HG02642 (cell line): ENCODE measurements around the gene DUS1L.

Experiments used
- ATAC-seq: cut with Tn5 transposase; IDR thresholded peaks from one replicate; pipeline ENCODE4 v1.9.1; 2021; ENCODE audit warnings: mild to moderate bottlenecking; ENCODE audit not compliant: unreplicated experiment, poor library complexity

DUS1L gene

DNA sequence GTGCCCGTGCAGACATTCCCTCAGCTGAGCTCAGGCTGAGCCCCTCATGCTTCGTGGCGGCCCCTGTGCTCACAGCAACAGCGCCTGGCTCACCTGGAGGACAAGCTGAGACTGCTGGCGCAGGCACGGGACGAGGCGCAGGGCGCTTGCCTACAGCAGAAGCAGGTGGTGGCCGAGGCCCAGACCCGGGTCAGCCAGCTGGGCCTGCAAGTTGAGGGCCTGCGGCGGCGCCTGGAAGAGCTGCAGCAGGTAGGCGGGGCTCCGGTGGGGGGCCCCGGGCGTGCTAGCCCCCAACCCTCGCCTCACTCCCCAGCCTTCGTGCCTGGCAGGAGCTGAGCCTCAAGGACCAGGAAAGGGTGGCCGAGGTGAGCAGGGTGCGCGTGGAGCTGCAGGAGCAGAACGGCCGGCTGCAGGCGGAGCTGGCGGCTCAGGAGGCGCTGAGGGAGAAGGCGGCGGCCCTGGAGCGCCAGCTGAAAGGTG lies 35.6 kb downstream of the DUS1L start:
- no peak for ATAC-seq

DNA sequence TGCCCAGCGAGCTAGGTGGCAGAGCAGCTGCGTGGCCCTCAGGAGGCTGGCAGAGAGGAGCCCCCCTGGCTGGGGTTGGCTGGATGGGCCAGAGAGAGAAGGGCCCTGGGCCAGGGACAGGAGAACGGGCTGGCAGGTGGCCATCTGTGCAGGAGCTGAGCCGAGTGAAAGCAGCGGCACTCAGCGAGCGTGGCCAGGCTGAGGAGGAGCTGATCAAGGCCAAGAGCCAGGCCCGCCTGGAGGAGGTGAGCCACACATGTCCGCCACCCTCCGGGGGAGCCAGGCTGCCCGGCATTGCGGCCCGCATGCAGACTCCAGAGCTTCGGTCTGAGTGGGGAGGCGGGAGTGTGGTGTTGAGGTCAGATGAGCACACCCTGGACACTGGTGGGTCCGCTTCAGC lies 36.2 kb downstream of the DUS1L start:
- no peak for ATAC-seq

DNA sequence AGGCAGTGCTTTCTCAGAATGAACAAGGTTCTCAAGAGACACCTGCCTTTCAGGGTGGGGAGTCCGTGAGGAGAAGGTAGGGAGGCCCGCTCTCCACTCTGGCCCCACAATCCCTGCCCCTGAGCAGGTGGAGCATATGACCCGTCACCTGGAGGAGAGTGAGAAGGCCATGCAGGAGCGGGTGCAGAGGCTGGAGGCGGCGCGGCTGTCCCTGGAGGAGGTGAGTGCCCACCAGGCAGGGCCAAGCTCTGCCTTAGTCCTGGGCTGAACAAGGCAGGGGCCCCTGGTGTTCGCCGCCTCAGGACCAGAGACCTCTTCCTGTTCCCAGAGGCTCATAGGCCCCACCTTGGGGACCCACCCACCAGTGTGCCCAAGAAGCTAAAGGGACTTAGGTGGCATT lies 36.6 kb downstream of the DUS1L start:
- no peak for ATAC-seq

DNA sequence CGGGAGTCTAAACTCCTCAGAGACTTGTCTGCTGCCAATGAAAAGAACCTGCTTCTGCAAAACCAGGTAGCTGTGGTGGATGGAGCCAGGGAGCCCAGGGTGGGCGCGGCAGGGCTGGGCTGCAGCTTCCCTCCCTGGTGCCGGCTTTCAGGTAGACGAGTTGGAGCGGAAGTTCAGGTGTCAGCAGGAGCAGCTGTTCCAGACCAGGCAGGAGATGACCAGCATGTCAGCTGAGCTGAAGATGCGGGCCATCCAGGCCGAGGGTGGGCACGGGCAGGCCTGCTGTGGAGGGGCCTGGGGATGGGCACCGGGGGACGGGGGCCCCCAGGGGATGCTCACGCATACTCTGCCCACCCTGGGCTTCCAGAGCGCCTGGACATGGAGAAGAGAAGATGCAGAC lies 37.4 kb downstream of the DUS1L start:
- ATAC-seq, result no peak

DNA sequence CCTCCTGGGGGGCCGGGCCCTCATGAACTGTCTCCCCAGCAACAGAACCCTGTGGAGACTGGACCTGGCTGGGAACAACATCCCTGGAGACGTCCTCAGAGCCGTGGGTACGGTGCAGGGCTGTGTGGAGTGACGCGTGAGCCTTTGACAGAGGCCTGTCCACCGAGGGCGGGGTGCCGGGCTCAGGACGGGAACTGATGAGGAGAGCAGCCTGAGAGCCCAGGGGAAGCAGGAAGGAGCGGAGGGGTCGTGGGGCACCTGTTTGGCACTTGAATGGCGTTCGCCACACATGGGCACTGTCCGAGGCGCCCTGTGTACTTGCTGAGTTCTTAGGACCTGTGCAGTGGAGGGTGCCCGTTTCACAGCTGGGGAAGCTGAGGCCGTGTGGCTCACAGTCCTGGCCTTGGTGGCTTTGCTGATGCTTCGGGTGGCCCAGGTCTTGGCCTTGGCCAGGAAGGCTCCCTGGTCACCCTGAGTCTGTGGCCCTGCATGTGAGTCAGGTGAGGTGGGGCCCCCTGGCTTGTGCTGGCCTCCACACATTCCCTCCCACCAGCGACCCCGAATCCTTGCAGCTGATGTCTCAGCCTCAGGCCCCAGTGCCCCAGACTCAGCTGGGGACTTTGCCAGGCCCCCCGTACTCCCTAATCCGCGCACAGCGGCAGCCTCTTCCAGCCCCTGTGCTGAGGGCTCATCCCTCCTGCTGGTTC lies 40.0 kb downstream of the DUS1L start:
- no peak for ATAC-seq

DNA sequence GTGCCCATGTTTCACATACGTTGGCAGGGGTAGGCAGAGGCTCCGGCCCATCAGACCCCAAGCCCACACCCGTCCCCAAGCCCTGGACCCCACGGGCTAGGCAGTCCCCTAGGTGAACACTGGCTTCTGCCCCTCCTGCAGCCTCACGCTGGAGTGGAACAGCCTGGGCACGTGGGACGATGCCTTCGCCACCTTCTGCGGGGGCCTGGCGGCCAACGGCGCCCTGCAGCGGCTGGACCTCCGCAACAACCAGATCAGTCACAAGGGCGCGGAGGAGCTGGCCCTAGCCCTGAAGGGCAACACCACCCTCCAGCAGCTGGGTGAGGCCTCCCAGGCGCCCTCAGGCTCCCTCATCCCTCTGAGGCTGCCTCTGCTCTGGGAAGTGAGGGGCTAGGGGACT lies 40.7 kb downstream of the DUS1L start:
- ATAC-seq, result no peak

DNA sequence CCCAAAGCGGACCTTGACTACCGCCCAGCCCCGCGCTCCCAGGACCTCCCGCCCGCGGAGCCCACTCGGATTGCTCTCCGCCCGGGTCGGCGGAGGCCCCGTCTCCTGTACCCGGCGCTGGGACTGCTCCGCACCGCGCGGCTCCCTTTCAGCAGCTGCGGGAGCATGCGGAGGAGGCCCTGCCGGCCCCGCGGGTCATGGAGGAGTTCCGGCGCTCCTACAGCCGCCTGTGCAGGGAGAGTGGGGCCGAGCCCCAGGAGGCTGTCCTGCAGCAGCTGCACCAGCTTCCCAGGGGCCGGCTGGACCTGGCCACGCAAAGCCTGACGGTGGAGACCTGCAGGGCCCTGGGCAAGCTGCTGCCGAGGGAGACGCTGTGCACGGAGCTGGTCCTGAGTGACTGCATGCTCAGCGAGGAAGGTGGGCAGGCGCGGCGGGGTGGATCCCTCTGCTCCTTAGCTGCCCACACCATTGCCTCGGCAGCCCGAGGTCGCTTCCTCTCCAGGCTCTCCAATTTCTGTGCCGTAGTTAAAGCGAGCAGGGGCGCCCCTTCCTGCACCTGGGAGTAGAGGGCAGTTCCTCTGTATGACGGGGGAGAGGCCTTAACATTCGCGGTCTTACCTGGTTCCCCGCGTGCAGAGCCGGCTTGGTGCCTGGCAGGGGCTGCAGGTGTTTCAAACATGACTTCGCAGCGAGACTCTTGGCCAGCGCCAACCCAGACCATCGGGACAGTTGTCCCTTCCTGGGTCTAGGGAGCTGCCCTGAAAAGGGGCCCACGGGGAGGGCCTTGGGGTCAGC lies 42.0 kb downstream of the DUS1L start:
- ATAC-seq, result peak; percentile 1

DNA sequence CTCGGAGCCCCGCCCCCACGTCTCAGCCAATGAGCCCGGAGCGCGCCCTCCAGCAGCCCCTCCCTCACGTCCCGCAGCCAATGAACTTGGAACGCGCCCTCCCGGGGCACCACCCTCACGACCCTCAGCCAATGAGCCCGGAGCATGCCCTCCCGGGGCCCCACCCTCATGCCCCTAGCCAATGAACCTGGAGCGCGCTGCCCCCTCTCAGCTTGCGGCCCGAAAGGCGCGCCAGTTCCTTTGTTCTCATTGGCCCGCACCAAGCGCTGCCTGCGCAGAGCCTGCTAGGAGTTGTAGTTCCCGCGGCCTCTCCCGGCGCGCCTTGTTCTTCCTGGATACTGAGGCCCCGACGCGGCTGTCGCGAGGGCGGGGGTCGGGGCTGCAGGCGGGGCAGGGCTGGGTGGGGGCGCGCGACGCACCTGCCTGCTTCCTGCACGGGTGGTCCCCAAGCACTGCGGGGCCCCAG lies 42.6 kb downstream of the DUS1L start, which contains the start of gene LRRC45:
Gene LRRC45 (plus strand): TSS at position 325 of the 466 bp plus-strand sequence. CDS start 339 bp downstream, outside the sequence.
- ATAC-seq, result peak; percentile 83

DNA sequence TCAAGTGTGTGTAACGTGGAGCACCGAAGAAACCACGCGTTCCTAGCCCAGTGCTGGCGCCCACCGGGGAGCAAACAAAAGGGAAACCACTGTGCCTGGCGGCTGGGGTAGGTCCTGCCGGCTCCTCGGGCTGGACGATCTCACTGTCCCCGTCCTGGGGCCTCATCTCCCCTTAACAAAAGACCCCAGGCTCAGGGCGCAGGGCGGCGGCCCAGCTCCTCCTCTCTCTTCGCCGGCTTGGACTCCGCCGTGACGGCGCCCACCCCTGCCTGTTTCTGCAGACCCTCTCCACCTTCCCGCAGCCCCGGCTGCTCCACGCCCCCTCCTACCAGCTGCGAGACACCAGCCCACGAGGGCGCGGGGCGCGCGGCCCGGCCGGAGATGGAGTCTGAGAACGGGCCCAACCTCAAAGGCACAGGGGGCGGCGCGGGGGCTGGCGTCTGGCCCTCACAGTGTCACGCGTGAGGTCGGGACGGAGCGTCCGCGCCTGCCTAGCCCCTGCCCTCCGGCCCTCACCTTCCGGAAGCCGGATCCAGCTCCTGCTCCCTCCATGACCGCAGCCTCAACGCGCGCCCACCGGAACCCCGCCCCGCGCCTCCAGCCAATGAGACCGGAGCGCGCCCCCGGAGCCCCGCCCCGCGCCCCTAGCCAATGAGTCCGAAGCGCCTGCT lies 43.2 kb downstream of the DUS1L start, which contains the start of gene CENPX:
Gene CENPX (minus strand): TSS at position 569 of the 671 bp plus-strand sequence. CDS start 17 bp downstream, at position 552.
- no peak for ATAC-seq

DNA sequence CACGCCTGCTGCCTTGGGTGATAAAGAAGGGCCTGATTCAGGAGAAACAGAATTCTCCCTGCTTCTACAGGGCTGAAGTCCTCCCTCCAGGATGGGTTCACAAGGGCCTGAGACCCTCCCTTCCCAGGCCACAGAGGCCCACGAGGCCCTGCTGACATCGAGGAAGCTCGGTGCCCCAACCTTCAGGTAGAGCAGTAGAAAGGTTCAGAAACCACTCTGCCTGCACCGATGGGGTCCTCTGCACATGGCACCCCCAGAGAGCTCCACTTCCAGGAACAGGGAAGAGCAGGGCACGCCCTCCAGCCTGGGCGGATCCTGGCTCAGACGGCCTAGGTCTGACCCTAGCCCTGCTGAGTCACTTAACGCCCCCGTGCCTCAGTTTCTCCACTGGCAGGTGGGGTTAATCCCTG lies 43.7 kb downstream of the DUS1L start:
- no peak for ATAC-seq

DNA sequence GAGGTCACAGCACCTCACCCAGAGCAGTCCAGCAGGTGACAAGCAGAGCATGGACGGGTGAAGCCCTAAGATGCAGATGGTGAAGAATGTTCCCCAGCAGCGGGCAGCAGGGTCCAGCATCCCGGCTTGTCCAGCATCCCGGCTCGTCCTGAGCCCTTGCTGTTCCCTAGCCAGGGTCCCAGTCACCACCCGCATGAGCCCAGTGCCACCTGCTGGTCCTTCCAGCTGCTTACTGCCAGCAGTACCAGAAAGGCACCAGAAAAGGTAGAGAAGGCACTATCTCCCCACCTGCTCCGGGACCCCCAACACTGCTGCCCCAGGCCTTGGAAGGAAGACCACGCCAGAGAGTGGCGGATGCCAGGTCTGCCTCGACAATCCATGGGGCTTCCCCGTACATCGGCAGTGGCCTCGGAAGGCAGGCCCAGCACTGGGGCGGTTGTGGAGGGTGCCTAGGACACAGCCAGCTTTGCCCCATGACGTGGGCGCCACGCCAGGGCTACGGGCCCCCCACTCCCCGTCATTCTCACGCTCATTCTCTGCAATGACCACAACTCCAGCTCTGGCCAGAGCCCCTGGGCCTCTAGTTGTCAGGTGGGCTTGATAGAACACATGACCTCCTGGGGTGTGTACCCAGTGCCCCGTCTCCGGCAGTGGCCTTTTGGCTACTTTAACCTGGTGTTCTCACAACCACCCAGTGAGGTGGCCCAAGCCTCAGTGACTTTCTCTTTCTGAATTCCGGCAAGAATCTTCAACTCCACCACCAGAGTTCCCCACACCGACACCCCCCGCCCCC lies 44.3 kb downstream of the DUS1L start:
- no peak for ATAC-seq

DNA sequence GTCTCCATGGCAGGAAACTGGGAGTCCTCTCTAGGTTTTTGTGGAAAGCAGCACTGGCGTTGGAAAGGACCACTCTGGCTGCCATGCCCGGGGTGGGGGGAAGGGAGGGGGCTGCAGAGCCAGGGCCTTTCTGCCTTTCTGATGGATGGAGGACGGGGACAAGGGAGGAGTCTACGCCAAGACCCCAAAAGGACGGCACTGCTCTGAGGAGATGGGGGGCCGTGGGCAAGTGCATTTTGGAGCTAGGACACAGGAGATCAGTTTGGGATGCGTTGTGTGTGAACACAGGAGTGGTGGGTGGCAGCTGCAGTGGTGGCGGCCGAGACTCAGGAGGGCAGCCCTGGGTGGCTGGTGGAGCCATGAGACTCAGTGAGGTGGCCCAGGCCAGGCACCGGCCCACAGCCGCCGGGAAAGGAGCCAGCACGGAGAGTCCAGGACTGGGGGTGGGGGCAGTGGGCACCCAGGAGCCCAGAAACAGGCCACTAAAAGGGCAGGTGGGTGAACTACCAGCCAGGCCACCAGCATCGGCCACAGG lies 45.0 kb downstream of the DUS1L start:
- no peak for ATAC-seq

DNA sequence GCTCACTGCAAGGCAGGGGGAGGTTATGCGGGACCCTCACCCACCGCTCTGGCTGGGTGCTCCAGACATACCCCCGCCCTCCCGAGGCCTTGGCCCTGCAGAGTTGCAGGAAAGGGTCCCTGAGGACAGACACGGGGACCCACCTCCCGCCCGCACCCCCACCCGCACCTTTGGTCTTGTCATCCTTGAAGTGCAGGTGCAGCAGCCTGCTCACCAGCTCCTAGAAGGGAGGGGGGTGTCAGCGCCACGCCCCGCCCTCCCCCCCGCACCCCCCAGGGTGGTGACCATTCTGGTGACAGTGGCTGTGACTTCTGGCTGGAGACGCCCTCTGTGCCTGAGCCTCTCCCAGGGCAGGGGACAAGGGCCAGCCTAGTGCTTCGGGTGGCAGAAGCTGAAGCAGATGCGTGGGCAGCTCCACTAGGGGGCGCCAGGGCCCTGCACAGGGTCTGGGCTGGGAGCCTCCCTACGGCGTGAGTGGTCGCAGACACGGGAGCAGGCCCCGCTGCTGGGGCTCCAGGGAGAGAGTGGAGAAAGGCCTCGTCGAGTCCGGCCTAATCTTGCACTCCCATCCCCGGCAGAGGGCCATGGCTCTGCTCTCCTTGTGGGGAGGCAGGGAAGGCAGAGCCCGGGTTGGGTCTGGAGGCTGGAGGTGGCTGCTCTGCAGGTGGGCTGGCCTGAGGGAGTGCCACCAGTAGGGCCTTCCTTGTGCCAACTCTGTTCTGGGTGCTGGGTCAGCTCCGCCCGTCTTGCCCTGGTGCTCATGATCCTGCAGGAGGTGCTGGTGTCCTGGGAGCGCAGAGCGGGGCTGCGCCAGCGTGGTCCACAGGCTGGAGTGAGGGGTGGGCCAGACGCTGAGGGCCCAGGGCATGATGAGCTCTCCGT lies 45.7 kb downstream of the DUS1L start:
- no peak for ATAC-seq

DNA sequence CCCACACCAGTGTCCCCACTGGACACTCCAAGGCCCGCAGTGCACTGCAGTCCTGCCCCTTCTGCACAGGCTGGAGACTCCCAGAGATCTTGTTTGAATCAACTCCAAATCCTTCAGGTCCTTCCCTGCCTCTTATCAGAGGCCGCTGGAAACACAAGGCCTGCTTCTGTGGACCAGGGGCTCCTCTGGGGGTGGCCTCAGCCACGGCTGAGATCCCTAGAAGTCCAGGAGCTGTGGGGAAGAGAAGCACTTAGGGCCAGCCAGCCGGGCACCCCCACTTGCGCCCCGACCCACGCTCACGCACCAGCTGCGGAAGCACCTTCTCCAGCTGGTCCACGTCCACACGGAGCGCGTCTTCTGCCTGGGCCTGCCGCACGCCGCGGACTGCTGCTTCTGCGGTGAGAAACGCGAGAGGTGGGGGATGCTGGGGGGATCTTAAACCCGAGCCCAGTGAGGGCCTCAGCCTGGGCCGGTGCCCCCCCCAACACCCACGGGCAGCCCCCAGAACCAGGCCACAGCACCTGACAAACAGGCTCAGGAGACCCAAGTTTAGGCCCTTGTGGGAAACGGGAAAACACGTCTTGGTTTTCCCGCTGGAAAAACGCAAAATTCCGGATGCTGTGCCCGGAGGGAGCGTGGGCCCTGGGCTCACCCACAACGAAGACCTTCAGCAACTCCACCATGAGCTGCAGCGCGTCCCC lies 46.5 kb downstream of the DUS1L start:
- no peak for ATAC-seq

DNA sequence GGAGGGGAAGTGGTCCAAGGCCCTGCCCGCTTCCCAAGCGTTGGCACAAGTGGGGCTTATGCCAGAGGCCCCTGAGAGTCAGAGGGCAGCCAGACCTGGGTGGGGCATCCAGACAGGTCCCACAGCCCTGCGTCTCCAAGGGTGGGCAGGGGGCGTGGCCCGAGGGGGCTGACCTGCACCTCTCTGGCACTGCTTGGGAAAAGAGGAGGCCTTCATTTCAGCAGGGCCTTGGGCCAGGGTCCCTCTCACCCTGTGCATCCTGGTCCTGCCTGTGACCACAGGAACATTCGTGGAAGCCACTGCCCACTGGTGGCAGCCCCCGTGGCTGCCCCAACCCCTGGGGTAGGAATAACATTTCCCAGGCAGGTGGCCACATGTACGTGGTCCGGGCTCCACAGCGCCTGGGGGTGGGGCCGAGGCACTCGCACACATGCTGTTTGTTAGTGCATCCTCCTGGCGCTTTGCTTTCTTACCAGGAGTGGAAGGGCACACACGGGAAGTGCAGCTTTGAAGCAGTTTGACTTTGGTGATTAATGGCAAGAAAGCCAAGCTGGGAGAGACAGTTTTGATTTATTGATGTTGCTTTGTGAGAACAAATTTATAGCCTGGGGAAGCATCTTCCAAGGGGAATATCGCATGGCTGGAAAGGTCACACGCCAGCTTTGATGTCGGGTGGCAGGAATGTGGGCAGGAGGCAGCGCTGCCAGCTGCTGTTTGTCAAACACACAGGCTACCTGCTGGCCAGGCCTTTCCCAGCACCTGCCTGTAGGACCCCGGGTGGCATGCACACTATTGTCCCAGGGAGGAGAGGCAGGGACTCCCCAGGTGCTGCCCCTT lies 47.2 kb downstream of the DUS1L start:
- no peak for ATAC-seq

DNA sequence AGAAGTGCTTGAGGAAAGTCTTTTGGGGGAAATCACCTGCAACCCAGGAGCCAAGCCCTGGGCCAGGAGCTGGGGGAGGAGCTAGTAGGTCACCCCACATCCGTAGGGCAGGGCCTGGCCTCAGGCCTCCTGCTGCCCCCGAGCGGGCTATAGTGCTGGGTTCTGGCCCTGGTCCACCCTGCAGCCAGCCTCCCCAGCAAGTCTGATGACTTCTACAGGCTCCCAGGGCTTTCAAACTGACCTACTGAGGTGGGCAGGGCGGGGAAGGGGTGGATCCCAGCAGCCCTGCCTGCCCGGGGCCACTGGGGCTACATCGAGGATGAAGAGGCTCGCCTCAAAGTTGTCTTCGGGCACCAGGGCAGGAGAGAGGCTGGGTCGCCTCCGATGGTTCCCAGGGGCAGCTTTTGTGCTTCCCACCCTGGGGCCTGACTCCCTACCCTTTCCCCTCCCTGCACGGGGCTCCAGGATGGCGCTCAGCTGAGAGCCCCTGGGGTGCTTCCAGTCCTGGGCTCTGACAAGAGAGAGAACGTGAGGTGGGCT lies 47.9 kb downstream of the DUS1L start:
- no peak for ATAC-seq

DNA sequence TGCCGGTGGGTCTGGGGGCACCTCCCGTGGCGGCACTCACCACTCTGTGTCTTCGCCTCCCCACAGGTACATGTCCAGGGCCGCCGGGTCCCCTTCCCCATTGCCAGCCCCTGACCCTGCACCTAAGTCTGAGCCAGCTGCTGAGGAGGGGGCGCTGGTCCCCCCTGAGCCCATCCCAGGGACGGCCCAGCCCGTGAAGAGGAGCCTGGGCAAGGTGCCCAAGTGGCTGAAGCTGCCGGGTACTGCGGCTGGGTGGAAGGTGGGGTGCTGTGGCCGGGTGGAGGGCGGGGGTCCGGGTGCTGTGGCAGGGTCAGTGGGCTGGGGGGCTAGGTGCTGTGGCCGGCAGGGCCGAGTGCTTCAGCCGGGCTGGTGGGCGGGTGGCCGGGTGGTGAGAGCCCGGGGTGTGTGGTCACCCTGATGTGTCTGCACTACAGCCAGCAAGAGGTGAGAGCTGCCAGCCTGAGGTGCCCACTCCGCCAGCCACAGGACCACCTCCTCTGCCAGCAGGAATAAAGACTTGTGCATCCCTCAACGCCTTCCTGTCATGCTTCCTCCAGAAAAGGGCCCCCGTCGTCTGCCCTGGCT lies 48.6 kb downstream of the DUS1L start:
- no peak for ATAC-seq
